Cardiac muscle cell (in vitro differentiated cells and primary cell): ENCODE measurements around the gene ZNF695. TPM values are rescaled to one million over a fixed set of nuclear protein-coding genes. Genes with fewer than 3 reads are reported as not detected.
A peak's percentile ranks its signal among the peaks of the same experiment; 100 is the strongest.

Experiments
- DNase-seq, 2 donors: peaks; one replicate each; pipeline versions ENCODE4 v3.0.0 to v3.0.0-alpha.2; 2010 to 2017; ENCODE audit warnings: low read depth in 1 of 2, low spot score in 1 of 2
- H3K27ac ChIP-seq: fragments of 200-600 bp; sonication (generic); 2 replicates; pipeline ENCODE4 v1.5.1; 2016
- H3K27me3 ChIP-seq: fragments of 200-600 bp; sonication (generic); 2 replicates; pipeline ENCODE4 v1.6.0; 2016; ENCODE audit warnings: control low read depth
- H3K36me3 ChIP-seq: fragments of 200-600 bp; sonication (generic); 2 replicates; pipeline ENCODE4 v1.5.1; 2016; ENCODE audit warnings: control low read depth
- H3K4me1 ChIP-seq: fragments of 200-600 bp; sonication (generic); 2 replicates; pipeline ENCODE4 v1.8.1; 2017; ENCODE audit warnings: low read depth, mild to moderate bottlenecking, mixed run types
- H3K4me3 ChIP-seq: fragments of 200-600 bp; sonication (generic); 2 replicates; pipeline ENCODE4 v1.5.1; 2016; ENCODE audit warnings: mild to moderate bottlenecking
- H3K9me3 ChIP-seq: fragments of 200-600 bp; sonication (generic); 2 replicates; pipeline ENCODE4 v1.5.1; 2017; ENCODE audit warnings: low read depth, mild to moderate bottlenecking, control low read depth
- CTCF ChIP-seq: IDR thresholded peaks from 2 replicates; pipeline ENCODE4 v1.5.1; 2012; ENCODE audit warnings: low read depth, mild to moderate bottlenecking, low read length
- polyA plus RNA-seq: library from polyadenylated mRNA; unstranded; fragments of >200 nt; fragmentation: Nextera tagmentation; extraction: Ambion mirVana; gene quantifications from 2 replicates; pipeline ENCODE4 v1.2.1, GENCODE V29; 2016
- total RNA-seq: library from RNA; depleted of rRNA; stranded (reverse); fragments of >200 nt; gene quantifications from 2 replicates; pipeline ENCODE4 v1.2.3, GENCODE V29; 2016

The ZNF695 gene
- total and polyA plus RNA-seq, 2 experiments from 2014 or later = 2.0 to 4.3 TPM

DNA sequence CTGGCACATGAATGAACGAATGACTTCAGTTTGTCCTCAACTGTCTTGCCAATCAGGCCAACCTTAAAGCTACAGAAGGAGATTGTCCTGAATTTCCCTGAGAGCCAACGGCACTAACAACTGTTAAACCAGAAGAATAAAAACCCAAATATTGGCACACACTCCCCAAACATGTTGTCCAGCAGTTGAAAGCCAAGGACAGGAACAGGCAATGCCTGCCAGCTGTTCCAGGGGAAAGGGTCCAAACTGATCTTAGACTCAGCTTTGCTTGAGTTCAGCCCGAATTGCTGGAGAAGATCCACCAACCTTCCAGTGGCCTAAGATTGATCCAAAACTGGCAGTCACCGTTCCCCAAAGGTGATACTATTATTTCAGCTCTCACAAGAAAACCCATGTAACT lies 53.7 kb downstream of the ZNF695 start:
- no peaks in the 10 kb centered on the region for H3K4me1 ChIP-seq
- TF ChIP-seq CTCF = no peak
- H3K36me3 ChIP-seq = no peaks in the 10 kb centered on the region
- H3K27ac ChIP-seq = no peak overlapping the region
- DNase-seq = no peak
- no peak overlapping the region for H3K4me3 ChIP-seq
- H3K9me3 ChIP-seq = no peaks in the 10 kb centered on the region
- no peaks in the 10 kb centered on the region for H3K27me3 ChIP-seq

- Histone ChIP-seq H3K9me3 (no peaks in the 10 kb centered on the region), H3K27me3 (no peaks in the 10 kb centered on the region), H3K36me3 (no peaks in the 10 kb centered on the region), H3K27ac (no peak overlapping the region), H3K4me3 (no peak overlapping the region), H3K4me1 (peaks cover 2% of the 10 kb centered on the region)
- DNase-seq = no peak
- TF ChIP-seq CTCF = no peak
Observed at GRCh38 chr1:246951413-246951812, 56.4 kb downstream of the ZNF695 start.

GRCh38 chr1:246949956-246950355 lies 57.9 kb downstream of the ZNF695 start:
- no peak for TF ChIP-seq CTCF

GRCh38 chr1:246947255-246947654 lies 60.6 kb downstream of the ZNF695 start:
- H3K4me3 ChIP-seq = no peak overlapping the region
- H3K36me3 ChIP-seq = no peaks in the 10 kb centered on the region
- H3K9me3 ChIP-seq = no peaks in the 10 kb centered on the region
- DNase-seq = peak in 1 of 2 donors; percentile 93
- H3K4me1 ChIP-seq = peaks cover 2% of the 10 kb centered on the region
- H3K27me3 ChIP-seq = no peaks in the 10 kb centered on the region
- TF ChIP-seq CTCF = no peak
- H3K27ac ChIP-seq = peak overlapping the region; percentile 30

More at GRCh38 chr1:246949956-246950355, 57.9 kb downstream of the ZNF695 start:
- DNase-seq = no peak
- Histone ChIP-seq H3K36me3 (no peaks in the 10 kb centered on the region), H3K27me3 (no peaks in the 10 kb centered on the region), H3K4me1 (peaks cover 2% of the 10 kb centered on the region), H3K4me3 (no peak overlapping the region), H3K27ac (no peak overlapping the region), H3K9me3 (no peaks in the 10 kb centered on the region)

DNA sequence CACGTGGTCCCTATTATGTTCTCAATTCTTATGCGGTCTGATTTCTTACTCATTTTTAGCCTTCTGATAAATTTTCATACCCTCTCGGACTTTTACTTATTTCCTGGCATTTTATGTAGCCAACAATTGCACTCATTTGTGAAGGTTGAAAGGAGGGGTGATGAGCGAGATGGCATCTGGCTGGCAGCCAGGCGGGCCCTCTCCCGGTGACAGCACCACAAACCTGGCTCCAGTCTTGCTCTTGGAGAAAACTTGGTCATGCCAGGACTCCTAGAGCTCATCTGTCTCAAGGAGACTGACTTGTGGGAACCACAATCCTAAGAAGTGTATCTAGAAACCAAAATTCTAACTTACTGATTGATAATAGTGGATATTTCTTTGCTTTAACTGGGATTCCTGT lies 61.5 kb downstream of the ZNF695 start:
- no peak for TF ChIP-seq CTCF
- no peaks in the 10 kb centered on the region for H3K27me3 ChIP-seq
- peaks cover 2% of the 10 kb centered on the region for H3K4me1 ChIP-seq
- H3K27ac ChIP-seq = no peak overlapping the region
- DNase-seq = no peak
- H3K4me3 ChIP-seq = no peak overlapping the region
- H3K36me3 ChIP-seq = no peaks in the 10 kb centered on the region
- no peaks in the 10 kb centered on the region for H3K9me3 ChIP-seq

Other genes with a start within 250 kb of the ZNF695 start
- 11.0 and 19.1 TPM in 2 replicates for gene AHCTF1, start 76.1 kb downstream of the ZNF695 start, total RNA-seq
- 6.3 and 12.9 TPM in 2 replicates for gene AHCTF1, start 76.1 kb downstream of the ZNF695 start, polyA plus RNA-seq
- 1.3 and 3.5 TPM in 2 replicates for gene ZNF670, start 70.8 kb upstream of the ZNF695 start, total RNA-seq
- gene ZNF670, start 70.8 kb upstream of the ZNF695 start, polyA plus RNA-seq = 1.4 and 3.3 TPM in 2 replicates
- gene ZNF669, start 96.3 kb upstream of the ZNF695 start, total RNA-seq = 14.6 and 23.2 TPM in 2 replicates
- 4.4 and 5.0 TPM in 2 replicates for gene ZNF669, start 96.3 kb upstream of the ZNF695 start, polyA plus RNA-seq
- 52.6 and 53.9 TPM in 2 replicates for gene ZNF124, start 164.0 kb upstream of the ZNF695 start, total RNA-seq
- gene ZNF124, start 164.0 kb upstream of the ZNF695 start, polyA plus RNA-seq = 8.0 and 8.2 TPM in 2 replicates
- gene VN1R5, start 248.0 kb upstream of the ZNF695 start, total RNA-seq = not detected in 2 replicates
- not detected in 2 replicates for gene VN1R5, start 248.0 kb upstream of the ZNF695 start, polyA plus RNA-seq